Neural cell (in vitro differentiated cells): ENCODE results near the gene NOD2.

Source experiments
- POLR2AphosphoS5 ChIP-seq: IDR thresholded peaks from 2 replicates; pipeline ENCODE4 v1.6.1; 2012
- TF ChIP-seq, protein P1 (sequence below): fragments of 450-650 bp; IDR thresholded peaks from 2 replicates; pipeline ENCODE4 v1.5.1; 2014; ENCODE audit warnings: antibody characterized with exemption, mild to moderate bottlenecking, moderate library complexity; ENCODE audit not compliant: poor library complexity, severe bottlenecking

DNA sequence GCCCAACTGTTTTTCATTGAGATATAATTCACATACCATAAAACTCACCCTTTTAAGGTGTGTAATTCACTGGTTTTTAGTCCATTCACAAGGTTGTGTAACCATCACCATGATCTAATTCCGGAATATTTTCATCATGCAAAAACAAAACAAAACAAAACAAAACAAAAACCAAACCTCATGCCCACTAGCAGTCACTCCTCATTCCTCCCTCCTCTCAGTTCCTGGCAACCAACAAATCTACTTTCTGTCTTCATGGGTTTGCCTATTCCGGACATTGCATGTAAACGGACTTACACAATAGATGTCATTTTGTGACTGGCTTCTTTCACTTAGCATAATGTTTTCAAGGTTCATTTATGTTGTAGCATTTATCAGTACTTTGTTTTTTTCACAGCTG is 4.5 kb upstream of the NOD2 start:
- TF ChIP-seq POLR2AphosphoS5, result no peak
- TF ChIP-seq, protein P1, sequence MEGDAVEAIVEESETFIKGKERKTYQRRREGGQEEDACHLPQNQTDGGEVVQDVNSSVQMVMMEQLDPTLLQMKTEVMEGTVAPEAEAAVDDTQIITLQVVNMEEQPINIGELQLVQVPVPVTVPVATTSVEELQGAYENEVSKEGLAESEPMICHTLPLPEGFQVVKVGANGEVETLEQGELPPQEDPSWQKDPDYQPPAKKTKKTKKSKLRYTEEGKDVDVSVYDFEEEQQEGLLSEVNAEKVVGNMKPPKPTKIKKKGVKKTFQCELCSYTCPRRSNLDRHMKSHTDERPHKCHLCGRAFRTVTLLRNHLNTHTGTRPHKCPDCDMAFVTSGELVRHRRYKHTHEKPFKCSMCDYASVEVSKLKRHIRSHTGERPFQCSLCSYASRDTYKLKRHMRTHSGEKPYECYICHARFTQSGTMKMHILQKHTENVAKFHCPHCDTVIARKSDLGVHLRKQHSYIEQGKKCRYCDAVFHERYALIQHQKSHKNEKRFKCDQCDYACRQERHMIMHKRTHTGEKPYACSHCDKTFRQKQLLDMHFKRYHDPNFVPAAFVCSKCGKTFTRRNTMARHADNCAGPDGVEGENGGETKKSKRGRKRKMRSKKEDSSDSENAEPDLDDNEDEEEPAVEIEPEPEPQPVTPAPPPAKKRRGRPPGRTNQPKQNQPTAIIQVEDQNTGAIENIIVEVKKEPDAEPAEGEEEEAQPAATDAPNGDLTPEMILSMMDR, result no peak
